ENCODE data around the gene CAPZA1.

- TF ChIP-seq TAF1 (IDR thresholded peaks at IDR 0.05; ENCODE audit: borderline replicate concordance, low read depth, low read length): no peak
- TF ChIP-seq CTCF (IDR thresholded peaks at IDR 0.05): no peak
- TF ChIP-seq NRF1 (IDR thresholded peaks at IDR 0.05; ENCODE audit: low read depth, low read length): no peak
- TF ChIP-seq ZBTB33 (IDR thresholded peaks at IDR 0.05; ENCODE audit: borderline replicate concordance, low read depth): no peak
- no peak for TF ChIP-seq JUND (IDR thresholded peaks at IDR 0.05)
These were observed 67.7 kb downstream of the CAPZA1 start for GRCh38 chr1:112687361-112687760.

All from SK-N-SH (cell line).